Measurements from ENCODE around the gene DOK7.

DNA sequence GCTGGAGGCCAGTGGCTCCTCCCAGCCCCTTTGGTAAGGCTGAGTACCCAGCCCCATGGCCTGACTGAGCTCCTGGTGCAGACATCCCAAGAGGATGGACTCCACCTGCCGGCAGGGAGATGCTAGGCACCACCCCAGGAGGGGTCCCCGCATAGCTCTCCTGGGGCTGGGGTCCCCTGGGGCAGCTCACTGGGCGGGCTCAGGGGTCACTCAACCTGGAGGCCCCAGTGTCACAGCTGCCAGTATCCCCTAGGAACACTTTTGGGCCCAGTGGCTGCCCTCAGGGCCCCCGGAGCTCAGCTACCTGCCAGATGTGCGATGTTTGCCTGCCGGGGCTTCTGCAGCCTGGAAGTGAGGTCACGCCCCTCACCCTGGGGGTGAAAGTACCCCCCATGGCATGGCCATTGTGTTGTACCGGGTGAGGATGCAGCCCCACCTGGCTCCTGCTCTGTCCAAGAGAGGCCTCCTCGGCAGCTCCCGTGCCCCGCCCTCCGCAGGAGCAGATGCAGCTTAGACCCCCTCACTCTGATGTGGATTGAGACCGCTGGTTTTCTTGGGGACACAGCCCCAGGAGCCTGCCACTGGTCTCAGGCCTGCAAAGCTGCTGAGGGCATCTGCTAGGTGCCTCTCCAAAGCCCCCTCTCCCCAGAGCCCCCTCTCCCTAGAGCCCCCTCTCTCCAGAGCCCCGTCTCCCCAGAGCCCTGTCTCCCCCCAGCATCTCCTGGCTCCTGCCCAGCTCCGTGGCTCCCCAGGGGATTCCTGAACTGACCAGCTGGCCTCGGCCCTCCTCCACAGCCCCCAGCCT lies 28.0 kb upstream of the DOK7 start:
- TF ChIP-seq EZH2phosphoT487 (IDR thresholded peaks at IDR 0.05; ENCODE audit: low read length) (no peak), EZH2 (optimal IDR thresholded peaks at IDR 0.05; ENCODE audit: low read depth, low read length) (no peak)
- TF ChIP-seq, protein P1, sequence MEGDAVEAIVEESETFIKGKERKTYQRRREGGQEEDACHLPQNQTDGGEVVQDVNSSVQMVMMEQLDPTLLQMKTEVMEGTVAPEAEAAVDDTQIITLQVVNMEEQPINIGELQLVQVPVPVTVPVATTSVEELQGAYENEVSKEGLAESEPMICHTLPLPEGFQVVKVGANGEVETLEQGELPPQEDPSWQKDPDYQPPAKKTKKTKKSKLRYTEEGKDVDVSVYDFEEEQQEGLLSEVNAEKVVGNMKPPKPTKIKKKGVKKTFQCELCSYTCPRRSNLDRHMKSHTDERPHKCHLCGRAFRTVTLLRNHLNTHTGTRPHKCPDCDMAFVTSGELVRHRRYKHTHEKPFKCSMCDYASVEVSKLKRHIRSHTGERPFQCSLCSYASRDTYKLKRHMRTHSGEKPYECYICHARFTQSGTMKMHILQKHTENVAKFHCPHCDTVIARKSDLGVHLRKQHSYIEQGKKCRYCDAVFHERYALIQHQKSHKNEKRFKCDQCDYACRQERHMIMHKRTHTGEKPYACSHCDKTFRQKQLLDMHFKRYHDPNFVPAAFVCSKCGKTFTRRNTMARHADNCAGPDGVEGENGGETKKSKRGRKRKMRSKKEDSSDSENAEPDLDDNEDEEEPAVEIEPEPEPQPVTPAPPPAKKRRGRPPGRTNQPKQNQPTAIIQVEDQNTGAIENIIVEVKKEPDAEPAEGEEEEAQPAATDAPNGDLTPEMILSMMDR (IDR thresholded peaks at IDR 0.05; ENCODE audit: low read length): peak; percentile 7; the same call in 1 of the 2 replicates

All from MM.1S (cell line).